Thyroid gland (tissue), 4 donors: ENCODE results near the gene TXN2. TPM values are rescaled to one million over a fixed set of nuclear protein-coding genes. Genes with fewer than 3 reads are reported as not detected.

Experiments used
- DNase-seq, 2 donors: peaks; one replicate each; pipeline ENCODE4 v3.0.0-alpha.2; 2019
- H3K27ac ChIP-seq, 3 donors: fragments of 200-600 bp; sonication (generic); 1 replicate in 2 of 3; 2 replicates in 1 of 3; pipeline ENCODE4 v1.5.1; 2016 to 2019; ENCODE audit warnings: mild to moderate bottlenecking in 1 of 3, moderate library complexity in 1 of 3
- H3K27me3 ChIP-seq: fragments of 200-600 bp; sonication (generic); one replicate; pipeline ENCODE4 v1.5.1; 2019
- H3K36me3 ChIP-seq, 2 donors: fragments of 200-600 bp; sonication (generic); one replicate each; pipeline ENCODE4 v1.5.1; 2016 to 2019
- H3K4me1 ChIP-seq, 2 donors: fragments of 200-600 bp; sonication (generic); one replicate each; pipeline ENCODE4 v1.5.1; 2017 to 2019
- H3K4me3 ChIP-seq, 3 donors: fragments of 200-600 bp; sonication (generic); replicated peaks in 1 of 3; 1 replicate in 2 of 3; 2 replicates in 1 of 3; pipeline ENCODE4 v1.5.1; 2016; ENCODE audit warnings: mild to moderate bottlenecking in 1 of 3
- H3K9me3 ChIP-seq: fragments of 200-600 bp; sonication (generic); one replicate; pipeline ENCODE4 v1.5.1; 2017
- POLR2A ChIP-seq, 2 donors: fragments of 450-650 bp; IDR thresholded peaks; one replicate each; pipeline ENCODE4 v1.6.1; 2017; ENCODE audit warnings: antibody characterized with exemption in 2 of 2, mild to moderate bottlenecking in 2 of 2, moderate library complexity in 1 of 2
- WGBS, 2 donors: methylation state at CpG; one replicate each; pipeline ENCODE4 v1.1.5; 2017; 5-methylcytosine and 5-hydroxymethylcytosine counted together
- intact Hi-C: fragments of 100-400 bp; cut with DNase I; formaldehyde crosslinking; loops from one replicate; pipeline ENCODE4 v1.15.1; 2023
- small RNA-seq: library from RNA; depleted of rRNA; stranded (forward); fragments of <200 nt; gene quantifications from one replicate; pipeline ENCODE3, GENCODE V24; 2016
- total RNA-seq, 4 donors: library from RNA; depleted of rRNA; stranded (reverse); fragments of >200 nt; gene quantifications; one replicate each; pipeline ENCODE4 v1.2.3, GENCODE V29; 2016
- TF ChIP-seq, protein P1 (sequence below), 6 experiments: fragments of 200-600 bp in 3 of 6; fragments of 450-650 bp in 3 of 6; sonication (generic) in 3 of 6; IDR thresholded peaks; one replicate each; pipeline ENCODE4 v1.5.1; 2016 to 2019; ENCODE audit warnings: antibody characterized with exemption in 6 of 6, mild to moderate bottlenecking in 2 of 6, inconsistent platforms in 1 of 6, moderate library complexity in 1 of 6

Gene TXN2
- total RNA-seq, 4 donors from 2014 or later: 56.7 to 115 (median 75.6) TPM

- H3K9me3 ChIP-seq: no peaks in the 10 kb centered on the region
- no peaks in the 10 kb centered on the region for H3K27me3 ChIP-seq
Measured at GRCh38 chr22:36417281-36417686, 64.2 kb downstream of the TXN2 start.

More at GRCh38 chr22:36417281-36417686, 64.2 kb downstream of the TXN2 start:
- peaks cover 7 to 34% of the 10 kb centered on the region in 2 donors for H3K4me1 ChIP-seq
- 38 to 46% methylated on average over 9 of the region's 9 CpGs for WGBS, 2 donors
- peak overlapping the region; percentile 2 to 68 (median 56) for H3K27ac ChIP-seq
- TF ChIP-seq POLR2A (IDR thresholded peaks at IDR 0.05): peak in 1 of 2 donors; percentile 45
- TF ChIP-seq, protein P1, sequence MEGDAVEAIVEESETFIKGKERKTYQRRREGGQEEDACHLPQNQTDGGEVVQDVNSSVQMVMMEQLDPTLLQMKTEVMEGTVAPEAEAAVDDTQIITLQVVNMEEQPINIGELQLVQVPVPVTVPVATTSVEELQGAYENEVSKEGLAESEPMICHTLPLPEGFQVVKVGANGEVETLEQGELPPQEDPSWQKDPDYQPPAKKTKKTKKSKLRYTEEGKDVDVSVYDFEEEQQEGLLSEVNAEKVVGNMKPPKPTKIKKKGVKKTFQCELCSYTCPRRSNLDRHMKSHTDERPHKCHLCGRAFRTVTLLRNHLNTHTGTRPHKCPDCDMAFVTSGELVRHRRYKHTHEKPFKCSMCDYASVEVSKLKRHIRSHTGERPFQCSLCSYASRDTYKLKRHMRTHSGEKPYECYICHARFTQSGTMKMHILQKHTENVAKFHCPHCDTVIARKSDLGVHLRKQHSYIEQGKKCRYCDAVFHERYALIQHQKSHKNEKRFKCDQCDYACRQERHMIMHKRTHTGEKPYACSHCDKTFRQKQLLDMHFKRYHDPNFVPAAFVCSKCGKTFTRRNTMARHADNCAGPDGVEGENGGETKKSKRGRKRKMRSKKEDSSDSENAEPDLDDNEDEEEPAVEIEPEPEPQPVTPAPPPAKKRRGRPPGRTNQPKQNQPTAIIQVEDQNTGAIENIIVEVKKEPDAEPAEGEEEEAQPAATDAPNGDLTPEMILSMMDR (IDR thresholded peaks at IDR 0.05): no peak
- intact Hi-C loops: no loop called here
- no peak overlapping the region for H3K4me3 ChIP-seq
- peak; percentile 77 to 85 for DNase-seq
- H3K36me3 ChIP-seq: no peaks in the 10 kb centered on the region

Small RNAs within 50 kb of the gene (small RNA-seq; reads per million reads assigned to genes)
- not detected for gene RF00019

Other genes with a start within 250 kb of the TXN2 start
- gene APOL2, start 242.1 kb downstream of the TXN2 start, total RNA-seq: 10 to 100 TPM; 31.1 to 45.6 (median 35.6) TPM
- gene APOL1, start 228.5 kb downstream of the TXN2 start, total RNA-seq: 10 to 100 TPM in 3 of 4 donors, 1 to 10 TPM in 1; 6.7 to 16.8 (median 11.0) TPM
- 100 to 1,000 TPM; 228 to 375 (median 275) TPM for gene MYH9, start 93.7 kb downstream of the TXN2 start, total RNA-seq
- 10 to 100 TPM in 2 of 4 donors, 1 to 10 TPM in 2; 5.9 to 12.8 (median 9.4) TPM for gene FOXRED2, start 25.4 kb upstream of the TXN2 start, total RNA-seq
- 100 to 1,000 TPM; 213 to 427 (median 309) TPM for gene EIF3D, start 47.5 kb upstream of the TXN2 start, total RNA-seq
- not detected for gene CACNG2, start 222.1 kb upstream of the TXN2 start, total RNA-seq